Natural killer cell (primary cell): Measurements from ENCODE around the gene BAIAP2. TPM values are rescaled to one million over a fixed set of nuclear protein-coding genes. Genes with fewer than 3 reads are reported as not detected.

Experiments
- ATAC-seq, 3 donors: fragments of 150-1000 bp in 2 of 3; fragments of 200-7000 bp in 1 of 3; cut with Tn5 transposase; 1 replicate in 1 of 3; 2 replicates in 2 of 3; pipeline ENCODE4 v1.10.0; 2021; ENCODE audit warnings: mild to moderate bottlenecking in 2 of 3, moderate library complexity in 2 of 3
- DNase-seq, 2 donors: peaks; one replicate each; pipeline versions ENCODE4 v3.0.0 to v3.0.0-alpha.2; 2013 to 2021; ENCODE audit warnings: mixed read lengths in 1 of 2
- H3K27ac ChIP-seq: one replicate; pipeline ENCODE4 v1.5.1; 2013; ENCODE audit warnings: mild to moderate bottlenecking, low read length
- H3K27me3 ChIP-seq: one replicate; pipeline ENCODE4 v1.6.1; 2013; ENCODE audit warnings: low read length; ENCODE audit not compliant: control insufficient read depth, insufficient read depth
- H3K36me3 ChIP-seq: one replicate; pipeline ENCODE4 v1.6.1; 2013; ENCODE audit warnings: low read length; ENCODE audit not compliant: control insufficient read depth, insufficient read depth
- H3K4me1 ChIP-seq: one replicate; pipeline ENCODE4 v1.6.1; 2013; ENCODE audit warnings: low read length; ENCODE audit not compliant: control insufficient read depth, insufficient read depth
- H3K4me3 ChIP-seq: one replicate; pipeline ENCODE4 v1.5.1; 2013; ENCODE audit warnings: low read length
- H3K9me3 ChIP-seq: one replicate; pipeline ENCODE4 v1.6.1; 2013; ENCODE audit warnings: low read length; ENCODE audit not compliant: control insufficient read depth, insufficient read depth
- H3K27ac Mint-ChIP-seq, 2 donors: one replicate each; pipeline ENCODE4 v1.8.0; 2022; ENCODE audit warnings: mild to moderate bottlenecking in 2 of 2, mixed read lengths in 2 of 2, moderate library complexity in 1 of 2
- H3K27me3 Mint-ChIP-seq, 2 donors: one replicate each; pipeline ENCODE4 v1.8.0; 2022; ENCODE audit warnings: low read depth in 2 of 2, mixed read lengths in 2 of 2
- H3K36me3 Mint-ChIP-seq: one replicate; pipeline ENCODE4 v1.8.0; 2022; ENCODE audit warnings: mixed read lengths
- H3K4me1 Mint-ChIP-seq, 2 donors: one replicate each; pipeline ENCODE4 v1.8.0; 2022; ENCODE audit warnings: mixed read lengths in 2 of 2
- H3K4me3 Mint-ChIP-seq: one replicate; pipeline ENCODE4 v1.8.0; 2022; ENCODE audit warnings: mild to moderate bottlenecking, moderate library complexity, mixed read lengths
- H3K9me3 Mint-ChIP-seq, 2 donors: one replicate each; pipeline ENCODE4 v1.8.0; 2022; ENCODE audit warnings: mixed read lengths in 2 of 2
- CTCF ChIP-seq: fragments of 200-600 bp; IDR thresholded peaks from one replicate; pipeline ENCODE4 v1.8.0; 2022; ENCODE audit warnings: antibody characterized with exemption
- WGBS: methylation state at CpG from one replicate; pipeline ENCODE4 v1.1.7; 2013; ENCODE audit warnings: missing lambda C conversion rate; ENCODE audit not compliant: insufficient coverage; 5-methylcytosine and 5-hydroxymethylcytosine counted together
- intact Hi-C: fragments of 100-400 bp; cut with micrococcal nuclease; formaldehyde crosslinking; loops from one replicate; pipeline ENCODE4 v1.14.2; 2022
- total RNA-seq, 4 donors: library from RNA; stranded (reverse); fragments of 120-200 nt in 1 of 4; gene quantifications; one replicate each; pipeline versions ENCODE4 v1.2.3 to v1.2.4, GENCODE V29; 2013 to 2022

BAIAP2 gene
- total RNA-seq, 3 donors from 2014 or later (not counting 1 experiment from before 2014, with no cell fraction given) = 6.7 to 12.3 (median 10.4) TPM

DNA sequence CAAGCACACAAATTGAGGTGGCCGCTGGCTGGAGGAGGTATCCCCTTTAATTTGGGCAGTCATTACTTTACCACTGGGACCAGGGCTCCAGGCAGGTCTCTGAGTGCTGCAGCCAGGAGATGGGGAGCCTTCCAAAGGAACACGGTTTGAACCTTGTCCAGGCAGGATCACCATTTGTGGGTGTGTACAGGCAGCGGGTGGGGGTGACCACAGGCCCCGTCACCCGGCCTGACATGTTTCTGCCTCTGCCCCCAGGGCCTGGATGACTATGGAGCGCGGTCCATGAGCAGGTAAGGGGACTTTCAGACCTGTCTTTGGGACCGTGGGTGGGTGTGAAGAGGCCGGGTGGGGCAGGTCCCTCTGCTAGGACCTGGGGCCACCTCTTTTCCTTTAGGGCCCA, 73.3 kb downstream of the BAIAP2 start:
- ATAC-seq = no peak
- Histone ChIP-seq H3K27ac (no peak overlapping the region), H3K9me3 (no peaks in the 10 kb centered on the region), H3K27me3 (no peaks in the 10 kb centered on the region), H3K4me3 (no peak overlapping the region), H3K36me3 (no peaks in the 10 kb centered on the region), H3K4me1 (no peaks in the 10 kb centered on the region)
- Mint-ChIP-seq H3K27ac (no peak overlapping the region), H3K36me3 (no peaks in the 10 kb centered on the region), H3K9me3 (no peaks in the 10 kb centered on the region), H3K4me1 (no peaks in the 10 kb centered on the region), H3K4me3 (no peak overlapping the region), H3K27me3 (no peaks in the 10 kb centered on the region)
- WGBS = 82% methylated on average over 9 of the region's 9 CpGs
- no peak for TF ChIP-seq CTCF
- no peak for DNase-seq
- intact Hi-C loops = loop anchor here (10.0 kb wide), 1 partner anchor 683 kb away; no protein-coding TSS in a partner anchor

GRCh38 chr17:81109957-81110356, 75.0 kb downstream of the BAIAP2 start:
- no peaks in the 10 kb centered on the region for H3K27me3 Mint-ChIP-seq
- no peaks in the 10 kb centered on the region for H3K36me3 Mint-ChIP-seq
- DNase-seq (no peak), ATAC-seq (no peak)
- intact Hi-C loops = loop anchor here (10.0 kb wide), 1 partner anchor 685 kb away; no protein-coding TSS in a partner anchor
- H3K36me3 ChIP-seq = no peaks in the 10 kb centered on the region
- WGBS = 85% methylated on average over 16 of the region's 22 CpGs
- H3K9me3 Mint-ChIP-seq = no peaks in the 10 kb centered on the region
- TF ChIP-seq CTCF = no peak
- no peaks in the 10 kb centered on the region for H3K4me1 Mint-ChIP-seq
- H3K4me3 ChIP-seq = no peak overlapping the region
- H3K27ac Mint-ChIP-seq = no peak overlapping the region
- no peaks in the 10 kb centered on the region for H3K9me3 ChIP-seq
- no peak overlapping the region for H3K4me3 Mint-ChIP-seq
- H3K27me3 ChIP-seq = no peaks in the 10 kb centered on the region
- H3K4me1 ChIP-seq = no peaks in the 10 kb centered on the region
- no peak overlapping the region for H3K27ac ChIP-seq

- TF ChIP-seq CTCF = no peak
- Histone ChIP-seq H3K4me1 (no peaks in the 10 kb centered on the region), H3K36me3 (no peaks in the 10 kb centered on the region), H3K4me3 (no peak overlapping the region), H3K27me3 (no peaks in the 10 kb centered on the region), H3K27ac (no peak overlapping the region), H3K9me3 (no peaks in the 10 kb centered on the region)
- Mint-ChIP-seq H3K36me3 (no peaks in the 10 kb centered on the region), H3K9me3 (no peaks in the 10 kb centered on the region), H3K4me3 (no peak overlapping the region), H3K4me1 (no peaks in the 10 kb centered on the region), H3K27me3 (no peaks in the 10 kb centered on the region), H3K27ac (no peak overlapping the region)
- DNase-seq = no peak
- WGBS = 91% methylated on average over 30 of the region's 30 CpGs
- ATAC-seq = no peak
- intact Hi-C loops = no loop called here
These were observed 75.6 kb downstream of the BAIAP2 start for GRCh38 chr17:81110488-81111040.

DNA sequence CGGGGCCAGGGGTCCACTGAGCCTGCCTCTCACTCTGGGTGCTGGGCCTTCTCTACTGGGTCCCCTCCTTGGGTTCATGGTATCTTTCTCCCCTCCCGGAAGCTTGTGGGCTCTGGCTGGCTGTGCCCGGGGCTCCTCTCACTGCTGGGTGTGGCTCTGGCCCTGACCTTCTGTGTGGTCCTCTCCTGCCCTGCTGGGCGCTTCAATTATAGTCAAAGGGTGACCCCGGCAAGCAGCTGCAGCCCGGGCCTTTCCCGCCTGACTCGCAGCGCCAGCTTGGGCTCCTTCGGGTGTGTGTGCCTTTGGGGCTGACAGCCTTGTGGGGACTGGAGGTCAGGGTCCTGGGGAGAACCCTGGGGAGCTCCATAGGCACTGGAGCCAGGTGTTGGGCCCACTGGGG, 76.1 kb downstream of the BAIAP2 start:
- no peak for ATAC-seq
- no peaks in the 10 kb centered on the region for H3K4me1 ChIP-seq
- H3K36me3 Mint-ChIP-seq = no peaks in the 10 kb centered on the region
- no peak for DNase-seq
- no peaks in the 10 kb centered on the region for H3K36me3 ChIP-seq
- H3K9me3 Mint-ChIP-seq = no peaks in the 10 kb centered on the region
- H3K27me3 Mint-ChIP-seq = no peaks in the 10 kb centered on the region
- WGBS = 83% methylated on average over 10 of the region's 10 CpGs
- no peaks in the 10 kb centered on the region for H3K27me3 ChIP-seq
- no peak overlapping the region for H3K4me3 ChIP-seq
- no peak overlapping the region for H3K4me3 Mint-ChIP-seq
- no peak for TF ChIP-seq CTCF
- no peak overlapping the region for H3K27ac ChIP-seq
- intact Hi-C loops = no loop called here
- no peaks in the 10 kb centered on the region for H3K9me3 ChIP-seq
- H3K27ac Mint-ChIP-seq = no peak overlapping the region
- no peaks in the 10 kb centered on the region for H3K4me1 Mint-ChIP-seq
